ENCODE results near the gene ADGRE2. TPM values are rescaled to one million over a fixed set of nuclear protein-coding genes. Genes with fewer than 3 reads are reported as not detected.
"Not testable (repeated sequence)": the region's sequence is repeated elsewhere in the genome, so short reads cannot be mapped to it uniquely, and the experiment has no call there.

ADGRE2 gene
- total and polyA plus RNA-seq, 2 donors (not counting 1 experiment from before 2014, with no cell fraction given): under 0.01 to 0.07 TPM

DNA sequence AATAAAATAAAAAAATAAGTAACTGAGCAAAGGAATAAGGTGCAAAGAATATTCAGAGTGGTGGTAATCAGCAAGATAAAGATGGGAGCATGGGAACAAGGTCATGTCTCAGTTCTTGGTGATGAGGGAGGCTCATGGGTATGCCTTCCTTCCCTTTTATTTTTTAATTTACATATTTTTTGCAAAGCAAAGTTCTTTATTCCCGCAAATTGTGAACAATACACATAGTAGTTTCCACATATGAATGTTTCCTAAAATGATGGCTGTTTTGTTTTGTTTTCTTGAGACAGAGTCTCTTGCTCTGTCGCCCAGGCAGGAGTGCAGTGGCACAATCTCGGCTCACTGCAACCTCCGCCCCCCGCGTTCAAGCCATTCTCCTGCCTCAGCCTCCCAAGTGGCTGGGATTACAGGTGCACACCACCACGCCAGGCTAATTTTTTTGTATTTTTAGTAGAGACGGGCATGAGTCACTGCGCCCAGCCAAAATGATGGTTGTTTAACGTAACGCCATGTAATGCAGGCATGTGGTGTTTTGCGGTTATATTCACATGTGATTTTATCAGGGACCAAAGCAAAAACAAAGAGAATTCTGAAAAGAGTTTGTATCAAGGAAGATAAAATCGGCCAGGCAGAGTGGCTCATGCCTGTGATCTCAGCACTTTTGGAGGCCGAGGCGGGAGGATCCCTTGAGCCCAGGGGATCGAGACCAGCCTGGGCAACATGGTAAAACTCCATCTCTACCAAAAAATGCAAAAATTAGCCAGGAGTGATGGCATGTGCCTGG, 4.5 kb upstream of the ADGRE2 start:
- no peak overlapping the region for H2AFZ ChIP-seq (ENCODE audit: low read length)
- no peak overlapping the region for H3K4me3 ChIP-seq (replicated peaks in 1 of 4; ENCODE audit: control extremely low read depth in 1 of 4, insufficient read depth in 1 of 4, low read depth in 3 of 4, low read length in 4 of 4)
- TF ChIP-seq CTCF (conservative IDR thresholded peaks at IDR 0.05 in 1 of 2, IDR thresholded peaks at IDR 0.05 in 1 of 2; ENCODE audit: low read depth in 1 of 2, low read length in 2 of 2) (no peak), EZH2 (IDR thresholded peaks at IDR 0.05; ENCODE audit: low read length, missing control alignments) (no peak)
- DNase-seq (ENCODE audit: low read depth in 2 of 2): no peak
- no peaks in the 10 kb centered on the region for H3K36me3 ChIP-seq (ENCODE audit: control insufficient read depth, insufficient read depth, low read length)
- H3K4me2 ChIP-seq (ENCODE audit: extremely low read depth, insufficient read depth, low read length): no peak overlapping the region
- H3K4me1 ChIP-seq (ENCODE audit: control insufficient read depth, extremely low read depth, insufficient read depth, low read length): no peaks in the 10 kb centered on the region
- no peaks in the 10 kb centered on the region for H3K9me3 ChIP-seq (ENCODE audit: control insufficient read depth, insufficient read depth, low read depth, low read length)
- no peaks in the 10 kb centered on the region for H3K27me3 ChIP-seq (ENCODE audit: control insufficient read depth, insufficient read depth, low read length)
- no peaks in the 10 kb centered on the region for H4K20me1 ChIP-seq (ENCODE audit: control insufficient read depth, extremely low read depth, insufficient read depth, low read length)
- H3K9ac ChIP-seq (ENCODE audit: insufficient read depth, low read length): no peak overlapping the region
- H3K79me2 ChIP-seq (ENCODE audit: control insufficient read depth, insufficient read depth, low read length): no peaks in the 10 kb centered on the region
- no peak overlapping the region for H3K27ac ChIP-seq (ENCODE audit: insufficient read depth, low read length)

DNA sequence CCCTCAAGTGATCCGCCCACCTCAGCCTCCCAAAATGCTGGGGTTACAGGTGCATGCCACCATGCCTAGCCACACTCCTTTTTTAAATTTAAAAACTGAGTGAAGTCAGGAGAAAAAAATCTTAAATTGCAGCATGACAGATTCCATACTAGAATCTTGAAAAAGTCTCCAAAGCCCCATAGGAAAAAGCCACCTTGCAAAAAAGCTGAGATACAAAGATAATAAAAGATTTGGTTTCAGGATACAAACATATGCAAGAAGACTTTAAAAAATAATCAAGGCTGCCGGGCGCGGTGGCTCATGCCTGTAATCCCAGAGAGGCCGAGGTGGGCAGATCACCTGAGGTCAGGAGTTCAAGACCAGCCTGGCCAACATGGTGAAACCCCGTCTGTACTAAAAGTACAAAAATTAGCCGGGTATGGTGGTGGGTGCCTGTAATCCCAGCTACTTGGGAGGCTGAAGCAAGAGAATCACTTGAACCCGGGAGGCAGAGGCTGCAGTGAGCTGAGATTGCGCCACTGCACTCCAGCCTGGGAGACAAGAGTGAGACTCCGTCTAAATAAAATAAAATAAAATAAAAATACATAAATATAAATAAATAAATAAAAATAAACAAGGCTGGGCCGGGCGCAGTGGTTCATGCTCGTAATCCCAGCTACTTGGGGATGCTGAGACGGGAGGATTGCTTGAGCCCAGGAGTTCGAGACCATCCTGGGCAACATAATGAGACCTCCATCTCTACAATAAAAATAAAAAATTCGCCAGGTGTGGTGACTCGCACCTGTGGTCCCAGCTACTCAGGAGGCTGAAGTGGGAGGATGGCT, 3.6 kb upstream of the ADGRE2 start:
- not testable (repeated sequence) for DNase-seq (ENCODE audit: low read depth in 2 of 2); H3K79me2 ChIP-seq (ENCODE audit: control insufficient read depth, insufficient read depth, low read length); H3K36me3 ChIP-seq (ENCODE audit: control insufficient read depth, insufficient read depth, low read length); H3K27me3 ChIP-seq (ENCODE audit: control insufficient read depth, insufficient read depth, low read length); H3K4me2 ChIP-seq (ENCODE audit: extremely low read depth, insufficient read depth, low read length); H3K4me3 ChIP-seq (replicated peaks in 1 of 4; ENCODE audit: control extremely low read depth in 1 of 4, insufficient read depth in 1 of 4, low read depth in 3 of 4, low read length in 4 of 4); H2AFZ ChIP-seq (ENCODE audit: low read length); H3K9me3 ChIP-seq (ENCODE audit: control insufficient read depth, insufficient read depth, low read depth, low read length); H4K20me1 ChIP-seq (ENCODE audit: control insufficient read depth, extremely low read depth, insufficient read depth, low read length); H3K27ac ChIP-seq (ENCODE audit: insufficient read depth, low read length); H3K4me1 ChIP-seq (ENCODE audit: control insufficient read depth, extremely low read depth, insufficient read depth, low read length); H3K9ac ChIP-seq (ENCODE audit: insufficient read depth, low read length)

DNA sequence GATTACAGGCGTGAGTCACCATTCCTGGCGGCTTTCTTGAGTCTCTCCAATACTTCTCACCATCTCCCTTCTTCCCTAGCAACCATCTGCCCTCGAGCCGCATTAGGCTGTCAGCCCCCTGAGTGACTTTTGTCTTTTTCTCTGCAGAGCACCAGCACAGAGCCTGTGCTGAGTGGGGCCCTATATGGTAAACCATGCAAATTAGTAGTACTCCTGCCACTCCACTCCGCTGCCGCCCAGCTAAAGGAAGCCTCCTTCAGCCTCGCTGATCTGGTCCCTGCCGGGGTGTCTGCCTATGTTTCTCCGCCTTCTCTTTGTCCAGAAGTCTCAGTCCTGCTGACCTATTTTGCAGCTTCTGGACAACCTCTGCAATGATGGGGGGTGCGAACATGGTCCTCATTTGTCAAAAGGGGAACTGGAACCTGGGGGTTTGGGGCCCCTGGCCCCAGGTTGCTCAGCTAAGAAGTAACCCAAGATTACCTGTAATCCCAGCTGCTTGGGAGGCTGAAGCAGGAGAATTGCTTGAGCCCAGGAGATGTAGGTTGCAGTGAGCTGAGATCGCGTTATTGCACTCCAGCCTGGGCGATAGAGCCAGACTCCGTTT, 2.4 kb upstream of the ADGRE2 start:
- not testable (repeated sequence) for H3K36me3 ChIP-seq (ENCODE audit: control insufficient read depth, insufficient read depth, low read length); H3K79me2 ChIP-seq (ENCODE audit: control insufficient read depth, insufficient read depth, low read length); H3K4me2 ChIP-seq (ENCODE audit: extremely low read depth, insufficient read depth, low read length); H3K9ac ChIP-seq (ENCODE audit: insufficient read depth, low read length); DNase-seq (ENCODE audit: low read depth in 2 of 2); H3K27ac ChIP-seq (ENCODE audit: insufficient read depth, low read length); H3K9me3 ChIP-seq (ENCODE audit: control insufficient read depth, insufficient read depth, low read depth, low read length); H2AFZ ChIP-seq (ENCODE audit: low read length); H4K20me1 ChIP-seq (ENCODE audit: control insufficient read depth, extremely low read depth, insufficient read depth, low read length); H3K4me1 ChIP-seq (ENCODE audit: control insufficient read depth, extremely low read depth, insufficient read depth, low read length); H3K27me3 ChIP-seq (ENCODE audit: control insufficient read depth, insufficient read depth, low read length); H3K4me3 ChIP-seq (replicated peaks in 1 of 4; ENCODE audit: control extremely low read depth in 1 of 4, insufficient read depth in 1 of 4, low read depth in 3 of 4, low read length in 4 of 4)
